Hematopoietic multipotent progenitor cell treated with erythropoietin and hydrocortisone succinate and interleukin-3 and kit ligand, for 17 days (in vitro differentiated cells): ENCODE measurements around the gene PKDREJ.
"Not testable (repeated sequence)": the region's sequence is repeated elsewhere in the genome, so short reads cannot be mapped to it uniquely, and the experiment has no call there.

Experiments
- DNase-seq: peaks from one replicate; pipeline ENCODE4 v3.0.0-alpha.2; 2015; ENCODE audit warnings: low spot score

The PKDREJ gene, protein sequence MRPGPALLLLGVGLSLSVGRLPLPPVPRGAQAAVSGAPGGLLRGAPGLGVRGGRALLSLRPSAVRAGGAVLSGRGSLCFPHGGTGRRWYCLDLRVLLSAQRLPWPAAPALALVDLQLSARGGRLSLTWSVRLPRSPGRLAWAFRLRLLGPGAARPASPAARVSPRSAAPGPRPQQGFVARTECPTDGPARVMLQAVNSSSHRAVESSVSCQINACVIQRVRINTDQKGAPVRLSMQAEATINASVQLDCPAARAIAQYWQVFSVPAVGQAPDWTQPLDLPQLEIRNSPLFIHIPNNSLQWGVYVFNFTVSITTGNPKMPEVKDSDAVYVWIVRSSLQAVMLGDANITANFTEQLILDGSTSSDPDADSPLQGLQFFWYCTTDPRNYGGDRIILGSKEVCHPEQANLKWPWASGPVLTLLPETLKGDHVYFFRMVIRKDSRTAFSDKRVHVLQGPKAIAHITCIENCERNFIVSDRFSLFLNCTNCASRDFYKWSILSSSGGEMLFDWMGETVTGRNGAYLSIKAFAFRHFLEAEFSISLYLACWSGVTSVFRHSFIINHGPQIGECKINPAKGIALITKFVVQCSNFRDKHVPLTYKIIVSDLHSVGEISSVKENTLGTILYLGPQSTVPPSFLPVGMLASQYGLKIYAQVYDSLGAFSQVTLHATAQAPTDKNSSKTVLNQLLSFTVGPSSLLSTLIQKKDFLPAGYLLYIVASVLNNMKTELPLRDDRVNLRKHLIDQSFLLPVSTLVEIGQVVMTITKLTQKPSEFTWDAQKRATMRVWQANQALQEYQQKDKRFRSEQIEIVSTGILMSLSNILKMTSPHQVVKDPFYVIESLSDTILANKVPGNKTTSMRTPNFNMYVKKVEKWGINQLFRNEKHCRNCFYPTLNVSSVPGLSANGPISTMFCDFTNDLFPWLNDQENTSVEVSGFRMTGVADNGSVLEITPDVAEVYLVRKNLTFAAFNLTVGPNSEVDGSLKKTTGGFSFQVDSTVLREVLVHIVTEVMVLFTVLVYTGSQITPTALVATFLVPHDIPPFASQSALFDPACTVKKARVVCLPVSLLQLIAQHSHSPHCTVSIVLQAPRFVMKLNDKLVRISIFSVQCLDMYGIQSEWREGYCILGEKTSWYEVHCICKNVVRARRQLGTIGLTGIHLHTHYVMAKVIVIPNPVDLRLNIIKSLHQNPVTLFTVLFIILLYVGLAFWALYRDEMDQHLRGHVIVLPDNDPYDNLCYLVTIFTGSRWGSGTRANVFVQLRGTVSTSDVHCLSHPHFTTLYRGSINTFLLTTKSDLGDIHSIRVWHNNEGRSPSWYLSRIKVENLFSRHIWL (N-terminal part only)

DNA sequence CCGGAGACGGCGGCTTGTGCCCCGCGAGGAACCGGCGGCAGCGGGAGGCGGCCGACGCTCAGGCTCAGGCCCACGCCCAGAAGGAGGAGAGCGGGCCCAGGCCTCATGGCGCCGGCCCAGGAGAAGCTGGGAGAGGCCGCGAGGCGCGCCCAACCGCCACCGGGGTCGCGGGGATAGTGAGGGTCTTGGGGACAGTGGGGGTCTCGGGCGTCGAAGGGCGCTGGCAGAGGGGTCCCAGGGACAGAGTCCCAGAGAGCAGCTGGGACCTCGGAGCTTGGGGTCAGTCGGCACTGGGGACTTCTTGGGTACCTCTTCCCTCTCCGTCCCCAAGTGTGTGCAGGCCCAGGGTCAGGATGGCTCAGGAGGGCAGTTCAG is at the start of gene PKDREJ:
TSS of gene PKDREJ (minus strand) at position 128 of the 375 bp plus-strand sequence. CDS start at position 107, 21 bp downstream.
- no peak for DNase-seq

DNA sequence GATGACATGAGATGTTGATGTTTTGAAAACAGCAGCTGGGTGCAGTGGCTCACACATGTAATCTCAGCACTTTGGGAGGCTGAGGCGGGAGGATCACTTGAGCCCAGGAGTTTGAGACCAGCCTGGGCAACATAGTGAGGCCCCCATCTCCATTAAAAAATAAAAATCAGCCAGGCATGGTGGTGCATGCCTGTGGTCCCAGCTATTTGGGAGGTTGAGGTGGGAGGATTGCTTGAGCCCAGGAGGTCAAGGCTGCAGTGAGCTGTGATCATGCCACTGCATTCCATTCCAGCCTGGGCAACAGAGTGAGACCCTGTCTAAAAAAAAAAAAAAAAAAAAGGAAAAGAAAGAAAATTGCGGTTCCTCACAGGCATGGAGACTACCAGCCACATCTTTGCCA is 49.7 kb upstream of the PKDREJ start:
- not testable (repeated sequence) for DNase-seq

DNA sequence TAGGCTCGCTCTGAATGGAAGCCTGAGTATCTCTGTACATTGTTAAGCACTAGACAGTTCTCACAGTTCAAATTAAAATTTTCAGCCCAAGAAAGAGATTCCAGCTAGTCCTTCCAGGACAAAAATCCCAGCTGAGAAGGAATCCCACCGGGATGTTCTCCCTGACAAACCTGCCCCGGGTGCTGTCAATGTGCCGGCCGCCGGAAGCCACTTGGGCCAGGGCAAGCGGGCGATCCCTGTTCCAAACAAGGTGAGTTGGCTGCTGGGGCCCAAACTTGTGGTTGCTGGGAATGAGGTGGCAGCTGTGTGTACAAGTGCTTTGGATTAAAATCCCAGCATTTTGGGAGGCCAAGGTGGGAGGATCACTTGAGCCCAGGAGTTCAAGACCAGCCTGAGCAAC is 48.9 kb upstream of the PKDREJ start:
- no peak for DNase-seq

DNA sequence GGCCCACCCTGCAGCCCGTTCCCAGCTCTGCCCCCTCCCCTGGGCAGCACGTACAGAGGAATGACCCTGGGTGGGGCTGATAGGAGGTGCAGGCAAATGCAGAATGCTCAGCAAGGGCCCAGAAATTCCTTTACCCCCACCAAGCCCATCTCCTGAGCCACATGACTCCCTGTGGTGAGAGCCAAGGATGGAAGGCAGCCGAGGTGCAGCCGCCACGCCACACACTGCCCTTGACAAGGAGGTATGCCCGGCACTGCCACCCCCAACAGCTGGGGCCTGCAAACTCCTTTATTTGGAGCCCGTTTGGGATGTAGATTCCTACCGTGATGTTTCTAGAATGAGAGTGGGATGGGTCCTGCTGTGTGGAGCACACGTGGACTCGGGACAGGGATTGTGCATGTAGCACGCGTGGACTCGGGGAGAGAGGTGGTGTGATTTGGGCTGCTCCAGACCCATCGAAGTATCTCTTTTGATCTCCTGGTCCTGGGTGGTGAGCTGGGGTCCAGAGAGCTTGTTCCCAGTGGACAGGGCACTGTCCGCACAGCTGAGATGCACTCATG is 46.5 kb upstream of the PKDREJ start:
- DNase-seq: no peak

DNA sequence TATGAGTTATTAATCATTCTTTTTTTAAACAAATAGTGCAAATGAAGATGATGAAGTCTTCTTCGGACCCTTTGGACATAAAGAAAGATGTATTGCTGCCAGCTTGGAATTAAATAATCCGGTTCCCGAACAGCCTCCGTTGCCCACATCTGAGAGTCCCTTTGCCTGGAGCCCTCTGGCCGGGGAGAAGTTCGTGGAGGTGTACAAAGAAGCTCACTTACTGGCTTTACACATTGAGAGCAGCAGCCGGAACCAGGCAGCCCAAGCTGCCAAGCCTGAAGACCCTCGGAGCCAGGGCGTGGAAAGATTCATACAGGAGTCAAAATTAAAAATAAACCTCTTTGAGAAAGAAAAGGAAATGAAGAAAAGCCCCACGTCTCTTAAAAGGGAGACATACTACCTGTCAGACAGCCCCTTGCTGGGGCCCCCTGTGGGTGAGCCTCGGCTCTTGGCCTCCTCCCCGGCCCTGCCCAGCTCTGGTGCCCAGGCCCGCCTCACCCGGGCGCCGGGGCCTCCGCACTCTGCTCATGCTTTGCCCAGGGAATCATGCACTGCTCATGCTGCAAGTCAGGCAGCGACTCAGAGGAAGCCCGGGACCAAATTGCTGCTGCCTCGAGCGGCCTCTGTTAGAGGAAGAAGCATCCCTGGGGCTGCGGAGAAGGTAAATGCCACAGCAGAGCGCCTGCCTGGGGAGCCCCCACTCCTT is 45.3 kb upstream of the PKDREJ start:
- DNase-seq: no peak

DNA sequence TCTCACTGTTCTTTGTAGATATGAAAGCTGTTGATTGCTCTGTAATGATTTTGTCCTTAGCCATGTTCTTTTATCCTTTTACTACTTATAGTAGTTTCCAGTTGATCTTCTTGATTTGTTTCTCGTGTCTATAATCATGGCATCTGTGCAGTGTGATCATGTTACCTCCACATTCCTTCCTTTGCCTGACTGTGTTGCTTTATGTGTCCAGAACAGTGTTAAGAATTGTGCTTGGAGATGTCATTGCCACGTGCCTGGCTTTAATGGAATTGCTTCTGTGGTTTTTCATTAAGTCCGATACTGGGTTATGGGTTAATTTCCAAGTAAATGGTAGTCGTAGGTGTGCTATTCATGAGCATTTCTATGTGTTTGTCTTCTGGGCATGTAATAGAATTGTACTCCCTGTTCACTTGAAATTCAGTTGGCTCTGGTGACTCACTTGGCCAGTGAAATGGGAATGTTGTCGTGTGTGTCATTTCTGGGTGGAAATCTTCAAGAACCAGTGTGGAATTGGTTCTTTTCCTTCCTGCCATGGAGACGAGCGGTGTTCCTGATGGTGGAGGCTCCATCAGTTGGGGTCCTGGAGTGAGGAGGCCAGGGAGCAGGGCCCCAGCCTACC is 40.3 kb upstream of the PKDREJ start:
- no peak for DNase-seq

DNA sequence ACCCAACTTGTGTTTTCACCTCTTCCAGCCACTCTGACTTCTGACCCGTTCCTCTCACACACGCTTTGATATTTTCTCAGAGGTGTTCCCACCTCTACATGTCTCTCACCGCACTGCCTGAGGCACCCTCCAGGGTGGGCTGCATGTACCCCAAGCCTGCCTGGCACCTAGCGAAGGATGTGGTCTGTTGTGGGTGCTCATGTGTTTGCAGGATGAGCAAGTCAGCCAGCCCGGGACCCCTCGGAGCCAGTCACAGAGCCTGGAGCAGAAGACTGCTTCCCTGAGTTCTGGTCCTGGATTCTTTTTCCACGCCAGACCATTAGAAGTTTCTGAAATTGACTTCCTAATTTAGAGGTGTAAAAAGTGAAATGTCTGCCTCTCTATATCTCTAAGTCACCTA is 37.3 kb upstream of the PKDREJ start:
- no peak for DNase-seq

DNA sequence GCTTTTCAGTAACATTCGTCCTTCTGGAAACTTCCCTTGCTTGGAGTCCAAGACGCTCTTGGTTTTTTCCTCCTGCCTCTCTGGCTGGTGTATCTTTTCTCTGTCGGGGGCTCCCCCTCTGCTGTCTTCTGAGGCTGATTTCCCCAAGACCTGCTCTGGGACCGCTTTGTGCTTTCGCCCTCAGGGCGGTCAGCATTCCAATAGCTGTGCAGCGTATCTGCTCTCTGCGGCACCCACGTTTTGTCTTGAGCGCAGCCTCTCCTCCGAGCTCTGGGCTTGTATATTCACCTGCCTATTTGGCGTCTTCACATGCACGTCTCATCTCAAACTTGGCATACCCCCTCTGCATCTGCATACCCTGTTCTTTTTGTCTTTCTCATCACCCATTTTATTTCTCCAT is 36.0 kb upstream of the PKDREJ start:
- DNase-seq: no peak

DNA sequence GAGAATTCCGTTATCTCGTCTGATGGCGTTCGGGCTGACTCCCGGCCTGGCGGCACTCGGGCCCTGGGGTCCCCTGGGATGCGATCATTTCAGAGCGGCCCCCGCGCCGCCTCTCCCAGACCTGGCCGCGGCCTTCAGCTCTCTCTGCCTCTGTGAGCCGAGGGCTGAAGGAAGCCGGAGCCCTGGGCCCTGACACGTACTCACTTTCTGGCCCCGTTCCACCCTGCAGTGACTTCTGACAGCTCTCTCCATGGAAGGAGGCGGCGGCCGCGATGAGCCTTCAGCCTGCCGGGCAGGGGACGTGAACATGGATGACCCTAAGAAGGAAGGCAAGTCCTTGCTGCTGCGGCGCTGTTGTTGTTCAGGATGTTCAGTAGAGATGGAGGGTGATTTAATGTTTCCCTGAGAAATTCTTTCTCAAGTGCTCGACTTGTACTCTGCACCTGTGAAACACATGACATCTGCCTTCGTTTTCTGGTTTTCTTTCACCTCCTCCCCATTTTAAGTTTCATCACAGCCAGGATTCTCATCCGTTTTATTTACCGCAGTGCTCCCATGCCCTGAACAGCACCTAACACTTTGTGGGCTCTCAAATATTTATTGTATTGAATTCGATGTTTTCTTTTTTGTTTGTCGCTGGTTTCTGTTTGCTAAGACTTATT is 34.1 kb upstream of the PKDREJ start:
- peak; percentile 53 for DNase-seq

DNA sequence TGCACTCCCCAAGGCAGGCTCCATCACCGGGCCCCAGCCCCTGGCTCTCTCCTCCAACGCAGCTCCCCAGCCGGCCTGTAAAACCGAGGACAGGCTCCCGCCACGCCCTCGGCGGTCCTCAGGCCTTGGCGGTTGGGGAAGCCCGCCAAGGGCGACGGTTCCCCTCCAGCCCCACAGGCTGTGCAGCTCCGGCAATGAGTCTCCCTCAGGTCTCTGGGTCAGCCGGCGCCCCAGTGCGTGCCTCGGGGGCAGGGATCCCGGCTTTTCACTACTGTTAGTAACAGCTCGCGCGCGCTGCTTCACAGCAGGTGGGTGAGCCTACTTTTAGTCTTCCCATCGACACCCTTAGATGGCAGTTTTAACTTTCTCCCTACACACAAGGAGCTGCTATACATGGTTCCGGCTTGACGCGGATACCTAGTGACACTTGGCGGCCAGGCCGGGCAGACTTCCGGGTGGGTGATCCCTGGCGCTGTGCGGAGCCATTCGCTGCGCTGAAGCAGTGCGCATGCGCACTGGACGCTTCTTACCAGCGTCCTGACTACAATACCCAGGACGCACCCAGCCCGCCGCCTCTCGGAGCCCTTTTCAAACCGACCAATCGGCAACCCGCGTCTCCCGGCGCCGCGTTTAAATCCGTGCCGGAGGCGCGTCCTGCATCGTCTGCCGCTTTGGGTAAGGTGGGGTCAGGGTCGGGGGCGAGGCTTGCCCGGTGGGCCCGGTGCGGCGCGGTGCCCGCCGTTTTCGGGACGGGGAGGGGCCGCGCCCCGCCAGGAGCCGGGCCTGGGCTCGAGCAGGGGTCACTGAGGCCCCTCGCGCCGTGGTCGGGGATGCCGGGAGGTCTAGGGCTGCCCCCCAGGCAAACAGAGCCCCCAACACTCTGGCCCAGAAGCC is 33.4 kb upstream of the PKDREJ start, which contains the start of gene GTSE1:
TSS of gene GTSE1 (plus strand) at position 614 of the 894 bp plus-strand sequence. CDS start 531 bp downstream, outside the sequence.
- peak; percentile 97 for DNase-seq

DNA sequence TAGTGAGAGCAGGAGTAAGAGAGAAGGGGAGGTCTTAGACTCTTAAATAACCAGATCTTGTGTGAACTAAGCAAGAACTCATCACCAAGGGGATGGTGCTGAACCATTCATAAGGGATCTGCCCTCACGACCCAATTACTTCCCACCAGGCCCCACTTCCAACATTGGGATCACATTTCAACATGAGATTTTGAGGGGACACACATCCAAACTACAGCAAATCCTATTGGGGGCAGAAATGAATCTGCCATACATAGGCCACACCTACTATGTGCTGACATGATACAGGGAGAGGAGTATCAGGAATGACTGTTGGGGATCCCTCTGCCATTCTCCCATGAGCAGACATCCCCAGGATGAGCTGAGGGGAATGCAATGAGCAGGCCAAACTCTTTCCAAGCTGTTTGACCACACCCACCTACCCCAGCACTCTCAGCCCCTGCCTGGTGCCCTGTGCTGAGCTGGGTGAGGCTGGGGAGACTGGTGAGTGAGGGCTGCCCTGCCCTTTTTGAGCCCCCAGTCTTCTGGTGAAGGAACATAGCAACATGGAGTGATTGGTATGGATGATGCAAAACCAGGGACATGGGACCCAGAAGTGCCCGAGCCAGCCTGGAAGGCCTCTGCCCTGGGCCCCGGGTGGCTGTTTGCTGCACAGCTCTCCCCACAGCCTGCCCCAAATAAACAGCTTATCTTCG is 32.3 kb upstream of the PKDREJ start:
- peak; percentile 6 for DNase-seq

DNA sequence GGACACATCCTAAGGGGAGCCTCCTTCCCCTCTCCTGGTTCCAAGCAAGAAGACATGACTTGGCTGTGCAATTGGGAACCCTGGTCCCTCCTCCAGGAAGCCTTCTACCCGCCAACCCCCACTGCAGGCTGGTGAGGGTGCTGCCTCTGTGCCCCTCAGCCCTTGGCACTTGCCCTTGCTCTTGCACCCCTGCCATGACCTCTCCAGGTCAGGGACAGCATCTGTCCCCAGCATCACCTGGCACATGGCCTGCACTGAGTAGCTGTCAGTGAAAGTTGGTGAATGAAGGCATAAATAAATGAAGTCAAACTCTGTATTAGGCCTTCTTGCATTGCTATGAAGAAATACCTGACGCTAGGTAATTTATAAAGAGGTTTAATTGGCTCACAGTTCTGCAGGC is 31.6 kb upstream of the PKDREJ start:
- no peak for DNase-seq

DNA sequence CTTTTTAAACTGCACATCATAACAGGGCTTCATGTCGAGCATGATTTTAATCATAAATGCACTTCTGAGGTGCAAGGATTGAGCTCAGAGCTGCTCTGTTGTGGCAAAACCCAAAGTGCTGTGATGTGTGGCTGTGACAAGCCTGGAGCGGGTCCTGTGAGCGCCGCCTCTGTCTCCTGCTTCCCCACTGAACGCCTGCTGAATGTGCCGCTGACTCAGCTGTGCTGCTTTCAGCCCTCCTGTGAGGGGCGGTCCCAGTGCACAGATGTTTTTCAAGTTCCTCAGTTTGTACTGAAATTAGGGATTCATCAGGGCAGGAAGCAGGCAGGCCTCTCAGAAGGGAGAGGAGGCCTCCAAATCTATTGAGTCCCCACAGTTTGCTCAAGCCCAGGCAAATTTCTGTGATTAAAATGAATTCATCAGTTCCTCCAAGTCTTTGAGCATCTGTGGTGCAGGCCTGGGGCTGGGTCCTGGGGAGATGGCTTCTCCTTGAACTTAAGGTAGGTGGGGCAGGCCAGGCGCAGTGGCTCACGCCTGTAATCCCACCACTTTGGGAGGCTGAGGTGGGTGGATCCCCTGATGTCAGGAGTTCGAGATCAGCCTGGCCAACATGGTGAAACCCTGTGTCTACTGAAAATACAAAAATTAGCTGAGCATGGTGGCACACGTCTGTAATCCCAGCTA is 30.6 kb upstream of the PKDREJ start:
- DNase-seq: no peak

DNA sequence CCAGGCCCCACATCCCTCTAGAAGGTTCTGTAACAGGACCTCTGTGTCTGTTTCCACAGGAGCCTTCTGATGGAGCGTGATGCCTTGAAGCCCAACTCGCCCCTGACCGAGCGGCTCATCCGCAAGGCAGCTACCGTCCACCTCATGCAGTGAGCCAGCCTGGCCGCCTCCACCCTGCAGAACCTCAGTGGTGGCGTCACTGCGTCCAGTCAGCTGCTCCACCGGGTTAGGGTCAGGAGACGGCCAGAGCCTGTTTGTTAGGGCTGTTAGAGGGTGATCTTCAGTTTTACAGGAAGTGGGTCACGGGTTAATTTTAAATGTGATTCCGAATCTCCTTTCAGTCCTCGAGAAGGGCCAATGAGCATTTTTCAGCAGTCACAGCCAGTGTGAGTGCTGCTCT is 29.6 kb upstream of the PKDREJ start:
- no peak for DNase-seq

DNA sequence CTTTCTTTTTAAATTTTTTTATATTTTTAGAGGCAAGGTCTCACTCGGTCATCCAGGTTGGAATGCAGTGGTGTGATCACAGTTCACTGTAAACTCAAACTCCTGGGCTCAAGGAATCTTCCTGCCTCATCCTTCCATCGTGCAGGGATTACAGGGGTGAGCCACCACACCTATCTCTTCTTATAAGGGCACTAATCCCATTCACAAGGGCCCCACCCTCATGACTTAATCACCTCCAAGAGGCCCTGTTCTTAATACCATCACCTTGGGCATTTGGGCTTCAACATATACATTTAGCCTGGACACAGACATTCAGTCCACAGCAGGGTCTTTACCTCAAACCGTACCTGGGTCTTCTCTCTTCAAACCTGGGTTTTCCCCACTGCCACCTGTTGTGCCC is 29.0 kb upstream of the PKDREJ start:
- DNase-seq: no peak

DNA sequence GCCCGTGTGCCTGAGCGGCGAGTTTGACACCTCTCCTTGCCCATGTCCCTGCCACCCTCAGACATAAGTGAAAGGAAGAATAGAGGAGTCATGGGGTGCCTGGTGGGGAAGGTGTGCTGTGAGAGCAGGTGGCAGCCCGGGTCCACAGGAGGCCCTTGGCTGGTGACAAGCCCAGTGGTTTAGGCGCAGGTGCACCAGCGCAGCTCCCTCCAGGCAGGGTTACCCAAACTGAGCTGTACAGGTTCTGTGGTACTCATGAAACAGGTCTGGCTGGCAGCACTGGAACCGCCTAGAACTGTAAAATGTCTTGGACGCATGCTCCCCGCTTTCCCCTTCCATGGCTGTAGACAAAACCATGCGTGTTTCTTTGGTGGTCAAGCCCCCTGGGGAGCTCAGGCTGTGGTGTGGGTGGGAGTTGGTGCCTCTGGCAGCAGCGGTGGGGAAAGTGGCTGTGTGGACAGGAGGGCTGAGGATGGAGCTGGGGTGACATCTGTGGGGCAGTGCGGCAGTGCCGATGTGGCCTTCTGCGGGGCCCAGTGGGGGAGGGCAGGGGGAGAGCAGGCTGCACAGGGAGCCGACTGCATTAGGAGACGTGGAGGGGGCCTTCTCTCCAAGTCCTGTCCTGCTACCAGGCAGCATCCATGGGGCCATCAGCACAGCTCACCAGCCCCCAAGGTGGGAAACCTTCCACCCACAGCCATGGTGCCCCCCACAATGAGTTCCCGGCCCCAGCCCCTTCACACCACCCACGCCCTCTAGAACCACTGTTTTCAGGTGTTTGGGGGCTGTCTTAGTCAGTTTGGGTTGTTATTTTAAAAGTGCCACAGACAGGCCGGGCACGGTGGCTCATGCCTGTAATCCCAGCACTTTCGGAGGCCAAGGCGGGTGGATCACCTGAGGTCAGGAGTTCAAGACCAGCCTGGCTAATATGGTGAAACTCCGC is 28.0 kb upstream of the PKDREJ start:
- no peak for DNase-seq
